Right lobe of liver (tissue), 4 donors: ENCODE results near the gene ELMOD3.

Experiments used
- CTCF ChIP-seq, 4 donors: fragments of 200-600 bp in 3 of 4; fragments of 450-650 bp in 1 of 4; IDR thresholded peaks; one replicate each; pipeline versions ENCODE4 v1.5.1 to v1.8.0; 2016 to 2022; ENCODE audit warnings: antibody characterized with exemption in 4 of 4, mild to moderate bottlenecking in 2 of 4
- POLR2A ChIP-seq: fragments of 450-650 bp; IDR thresholded peaks from one replicate; pipeline ENCODE4 v1.6.1; 2017; ENCODE audit warnings: antibody characterized with exemption, mild to moderate bottlenecking
- donor health status: DM: no; HTN: no; CAD: no.
- donor health status: DM: no; HTN: no; CAD: no.
- donor health status: DM: no; HTN: yes; CAD: no.

DNA sequence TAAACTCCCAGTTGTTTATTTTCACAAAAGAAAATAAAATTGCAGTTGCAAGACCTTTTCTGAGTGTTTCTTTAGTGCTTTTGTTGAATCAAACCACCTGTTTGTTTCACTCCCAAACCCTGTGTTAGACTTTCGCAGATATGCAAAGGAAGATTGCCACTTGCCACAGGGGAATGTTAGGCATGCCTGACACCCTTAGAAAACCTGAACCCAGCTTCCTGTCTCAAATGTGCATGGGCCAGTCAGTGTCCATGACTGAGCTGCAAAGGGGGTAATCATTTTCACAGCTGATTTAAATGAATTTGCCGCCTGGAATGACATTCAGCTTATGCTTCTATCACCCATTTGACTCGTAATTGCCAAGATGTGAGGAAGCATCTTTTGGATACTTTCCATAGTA, 44.2 kb upstream of the ELMOD3 start:
- TF ChIP-seq CTCF (IDR thresholded peaks at IDR 0.05) = no peak
- no peak for TF ChIP-seq POLR2A
